Heart right ventricle (tissue), 16 donors: Measurements from ENCODE around the gene FAM241B. TPM values are rescaled to one million over a fixed set of nuclear protein-coding genes. Genes with fewer than 3 reads are reported as not detected.
A peak's percentile ranks its signal among the peaks of the same experiment; 100 is the strongest.

ENCODE experiments used
- ATAC-seq, 8 donors: fragments of 200-7000 bp; cut with Tn5 transposase; one replicate each; pipeline ENCODE4 v1.9.1; 2020; ENCODE audit warnings: mild to moderate bottlenecking in 8 of 8, moderate library complexity in 8 of 8, moderate number of reproducible peaks in 1 of 8
- DNase-seq, 2 donors: peaks; one replicate each; pipeline ENCODE4 v3.0.0-alpha.2; 2020
- H3K27ac ChIP-seq, 10 donors: fragments of 200-600 bp; sonication (generic) in 2 of 10; one replicate each; pipeline versions ENCODE4 v1.5.0 to v1.8.0; 2020 to 2022; ENCODE audit warnings: mild to moderate bottlenecking in 3 of 10
- H3K27me3 ChIP-seq, 7 donors: fragments of 200-600 bp; one replicate each; pipeline ENCODE4 v1.8.0; 2021 to 2022; ENCODE audit warnings: mild to moderate bottlenecking in 2 of 7
- H3K36me3 ChIP-seq, 9 donors: fragments of 200-600 bp; sonication (generic) in 1 of 9; one replicate each; pipeline versions ENCODE4 v1.5.0 to v1.8.0; 2020 to 2022; ENCODE audit warnings: mild to moderate bottlenecking in 2 of 9
- H3K4me1 ChIP-seq, 9 donors: fragments of 200-600 bp; sonication (generic) in 1 of 9; one replicate each; pipeline versions ENCODE4 v1.5.0 to v1.8.0; 2020 to 2022; ENCODE audit warnings: mild to moderate bottlenecking in 4 of 9
- H3K4me3 ChIP-seq, 10 donors: fragments of 200-600 bp; sonication (generic) in 2 of 10; one replicate each; pipeline versions ENCODE4 v1.5.0 to v1.8.0; 2020 to 2022; ENCODE audit warnings: mild to moderate bottlenecking in 7 of 10, moderate library complexity in 2 of 10
- H3K9me3 ChIP-seq, 11 donors: fragments of 200-600 bp in 10 of 11; sonication (generic) in 2 of 11; one replicate each; pipeline versions ENCODE4 v1.5.0 to v1.8.0; 2013 to 2022; ENCODE audit warnings: mild to moderate bottlenecking in 2 of 11, control low read depth in 1 of 11, moderate library complexity in 1 of 11
- WGBS, 2 donors: extraction: QIAGEN DNeasy Blood & Tissue Kit; methylation state at CpG; one replicate each; pipeline ENCODE4 v1.1.7; 2013; ENCODE audit warnings: inconsistent platforms in 1 of 2; 5-methylcytosine and 5-hydroxymethylcytosine counted together
- intact Hi-C, 10 donors: fragments of 100-400 bp; cut with DNase I; formaldehyde crosslinking; loops; one replicate each; pipeline versions ENCODE4 v1.11.1 to v1.14.2; 2022
- polyA plus RNA-seq, 2 donors: library from polyadenylated mRNA; stranded (reverse); fragments of 200-250 nt; gene quantifications; one replicate each; pipeline ENCODE4 v1.2.3, GENCODE V29; 2013
- total RNA-seq, 10 donors: library from RNA; stranded (reverse); fragmentation: NEBNext Ultra II Directional in 3 of 10; extraction: Animal tissue kit (Norgen Biotek cat#: 25700) in 3 of 10; gene quantifications; one replicate each; pipeline versions ENCODE4 v1.2.1 to v1.2.4, GENCODE V29; 2021 to 2023
- TF ChIP-seq, protein P1 (sequence below), 9 donors: fragments of 200-600 bp; sonication (generic) in 2 of 9; IDR thresholded peaks; one replicate each; pipeline versions ENCODE4 v1.5.0 to v1.8.0; 2021 to 2022; ENCODE audit warnings: antibody characterized with exemption in 9 of 9, mild to moderate bottlenecking in 5 of 9, moderate library complexity in 1 of 9
- donor health status: Arrhythmogenic right ventricular cardiomyopathy.
- donor health status: ischemic (EF 13 %, LVEDD 7.1; RV severe dilation, severe dysfunction).
- donor health status: healthy with polysubstance abuse.
- donor health status: DM: no; HTN: yes; CAD: no.
- donor health status: DM: no; HTN: no; CAD: no.
- donor health status: ischemic (EF 25% LVEDD 6.9; RV normal size, moderate dysfunction).
- donor health status: ischemic (EF 25% LVEDD 5.7; RV mildly dilated, moderate dysfunction).
- donor health status: healthy.
- donor health status: DM: yes; HTN: yes; CAD: no.
- donor health status: Ischemic cardiomyopathy.
- donor health status: ischemic (EF 35%, LVEDD 5.7; RV mildly dilated, moderate dysfunction).
- donor health status: nonischemic (EF 11% LVEDD 7.7; RV severe dilation, severe dysfunction).
- donor health status: DM: yes; HTN: yes; CAD: no.
- donor health status: PGD.
- donor health status: ischemic (EF 29% LVEDD 5.4; RV normal size, mild dysfunction).
- donor health status: nonischemic (EF 23%, LVEDD 6.1; RV moderate dilation, normal function).

Gene FAM241B
- total and polyA plus RNA-seq, 12 donors, result 1.4 to 9.0 (median 4.5) TPM

DNA sequence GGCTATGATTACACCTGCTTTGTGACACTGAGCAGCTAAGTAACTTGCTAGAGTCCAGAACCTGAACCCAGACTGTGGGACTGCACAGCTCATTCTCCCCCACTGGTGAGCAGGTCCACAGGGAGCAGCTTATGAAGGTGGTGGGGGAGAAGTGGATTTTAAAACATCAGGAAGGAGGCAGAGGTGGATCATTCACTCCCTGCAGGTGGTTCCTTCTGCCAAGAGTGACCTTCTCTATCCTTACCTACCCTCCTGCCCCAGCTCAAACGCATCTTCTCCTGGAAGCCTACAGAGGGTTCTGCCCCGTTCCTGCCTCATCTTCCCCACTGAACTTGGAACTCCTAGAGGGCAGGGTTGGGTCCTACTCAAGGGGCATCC is 539 bp upstream of the FAM241B start:
- Histone ChIP-seq H3K27ac (no peak overlapping the region), H3K4me1 (peaks cover 0 to 16% (median 7%) of the 10 kb centered on the region in 9 donors), H3K36me3 (no peaks in the 10 kb centered on the region), H3K4me3 (peak overlapping the region in 9 of 10 donors; percentile 36 to 63 (median 56)), H3K9me3 (peaks cover 0 to 6% (median 0%) of the 10 kb centered on the region in 11 donors), H3K27me3 (peaks cover 0 to 27% (median 24%) of the 10 kb centered on the region in 7 donors)
- WGBS, 2 donors, result 56 to 86% methylated on average over 1 to 2 of the region's 2 CpGs
- DNase-seq (no peak), ATAC-seq (peak in 1 of 8 donors; percentile 9)
- TF ChIP-seq, protein P1, sequence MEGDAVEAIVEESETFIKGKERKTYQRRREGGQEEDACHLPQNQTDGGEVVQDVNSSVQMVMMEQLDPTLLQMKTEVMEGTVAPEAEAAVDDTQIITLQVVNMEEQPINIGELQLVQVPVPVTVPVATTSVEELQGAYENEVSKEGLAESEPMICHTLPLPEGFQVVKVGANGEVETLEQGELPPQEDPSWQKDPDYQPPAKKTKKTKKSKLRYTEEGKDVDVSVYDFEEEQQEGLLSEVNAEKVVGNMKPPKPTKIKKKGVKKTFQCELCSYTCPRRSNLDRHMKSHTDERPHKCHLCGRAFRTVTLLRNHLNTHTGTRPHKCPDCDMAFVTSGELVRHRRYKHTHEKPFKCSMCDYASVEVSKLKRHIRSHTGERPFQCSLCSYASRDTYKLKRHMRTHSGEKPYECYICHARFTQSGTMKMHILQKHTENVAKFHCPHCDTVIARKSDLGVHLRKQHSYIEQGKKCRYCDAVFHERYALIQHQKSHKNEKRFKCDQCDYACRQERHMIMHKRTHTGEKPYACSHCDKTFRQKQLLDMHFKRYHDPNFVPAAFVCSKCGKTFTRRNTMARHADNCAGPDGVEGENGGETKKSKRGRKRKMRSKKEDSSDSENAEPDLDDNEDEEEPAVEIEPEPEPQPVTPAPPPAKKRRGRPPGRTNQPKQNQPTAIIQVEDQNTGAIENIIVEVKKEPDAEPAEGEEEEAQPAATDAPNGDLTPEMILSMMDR (IDR thresholded peaks at IDR 0.05), result no peak
- intact Hi-C loops, result loop anchor here in 1 of 10 donors (5.0 kb wide), 1 partner anchor 117 kb away; no protein-coding TSS in a partner anchor

DNA sequence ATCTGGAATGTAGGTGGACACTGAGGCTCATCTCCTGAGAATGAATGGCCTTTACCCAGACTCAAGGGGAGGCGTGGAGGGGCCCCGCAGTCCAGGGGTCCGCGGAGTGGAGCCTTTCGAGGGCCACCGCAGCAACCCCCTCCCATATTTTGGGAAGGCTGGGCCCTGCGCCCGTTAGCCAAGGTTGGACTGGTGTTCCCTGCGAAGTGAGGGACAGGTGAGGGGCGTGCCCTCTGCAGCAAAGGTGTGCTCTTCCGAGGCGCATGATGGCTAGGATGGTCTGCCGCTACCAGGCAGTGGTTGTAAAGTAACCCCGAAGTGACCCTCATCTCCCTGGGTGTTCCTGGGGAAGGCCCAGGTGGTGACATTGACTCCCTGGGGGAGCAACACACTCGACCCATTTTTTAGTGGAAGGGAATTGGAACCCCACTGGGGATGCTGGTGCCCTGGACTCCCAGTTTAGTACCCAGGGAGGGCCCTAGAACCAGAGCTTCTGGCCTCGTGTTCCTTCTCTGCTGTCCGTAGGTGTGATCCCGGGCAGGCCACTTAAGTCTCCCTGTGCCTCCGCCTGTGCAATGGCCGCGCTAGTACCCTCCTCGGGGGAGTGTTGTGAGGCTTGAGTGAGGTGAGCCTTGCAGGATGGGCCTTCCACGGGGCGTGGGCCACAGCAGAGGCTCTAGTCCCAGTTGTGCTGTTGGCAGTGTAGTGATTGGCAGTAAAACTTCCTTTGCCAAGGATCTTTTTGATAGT is 779 bp downstream of the FAM241B start:
- H3K36me3 ChIP-seq, result no peaks in the 10 kb centered on the region
- H3K4me1 ChIP-seq, result peaks cover 0 to 16% (median 7%) of the 10 kb centered on the region in 9 donors
- intact Hi-C loops, result loop anchor here in 4 of 10 donors (10.0 kb wide), 4 partner anchors 206 to 396 kb away; no protein-coding TSS in a partner anchor
- 60 to 66% methylated on average over 24 of the region's 24 CpGs for WGBS, 2 donors
- ATAC-seq (no peak), DNase-seq (no peak)
- peaks cover 0 to 27% (median 22%) of the 10 kb centered on the region in 7 donors for H3K27me3 ChIP-seq
- H3K4me3 ChIP-seq, result peak overlapping the region; percentile 27 to 63 (median 56)
- no peaks in the 10 kb centered on the region for H3K9me3 ChIP-seq
- H3K27ac ChIP-seq, result no peak overlapping the region
- TF ChIP-seq, protein P1 (IDR thresholded peaks at IDR 0.05), result no peak

- H3K4me1 ChIP-seq, result peaks cover 0 to 16% (median 7%) of the 10 kb centered on the region in 9 donors
- no peak overlapping the region for H3K27ac ChIP-seq
- 88 to 91% methylated on average over 7 of the region's 7 CpGs for WGBS, 2 donors
- DNase-seq (no peak), ATAC-seq (no peak)
- intact Hi-C loops, result loop anchor here in 4 of 10 donors (10.0 kb wide), 4 partner anchors 207 to 397 kb away; no protein-coding TSS in a partner anchor
- no peaks in the 10 kb centered on the region for H3K36me3 ChIP-seq
- TF ChIP-seq, protein P1 (IDR thresholded peaks at IDR 0.05), result no peak
- no peaks in the 10 kb centered on the region for H3K9me3 ChIP-seq
- no peak overlapping the region for H3K4me3 ChIP-seq
- peaks cover 0 to 27% (median 22%) of the 10 kb centered on the region in 7 donors for H3K27me3 ChIP-seq
These were observed 1.5 kb downstream of the FAM241B start for GRCh38 chr10:69631566-69631965.

DNA sequence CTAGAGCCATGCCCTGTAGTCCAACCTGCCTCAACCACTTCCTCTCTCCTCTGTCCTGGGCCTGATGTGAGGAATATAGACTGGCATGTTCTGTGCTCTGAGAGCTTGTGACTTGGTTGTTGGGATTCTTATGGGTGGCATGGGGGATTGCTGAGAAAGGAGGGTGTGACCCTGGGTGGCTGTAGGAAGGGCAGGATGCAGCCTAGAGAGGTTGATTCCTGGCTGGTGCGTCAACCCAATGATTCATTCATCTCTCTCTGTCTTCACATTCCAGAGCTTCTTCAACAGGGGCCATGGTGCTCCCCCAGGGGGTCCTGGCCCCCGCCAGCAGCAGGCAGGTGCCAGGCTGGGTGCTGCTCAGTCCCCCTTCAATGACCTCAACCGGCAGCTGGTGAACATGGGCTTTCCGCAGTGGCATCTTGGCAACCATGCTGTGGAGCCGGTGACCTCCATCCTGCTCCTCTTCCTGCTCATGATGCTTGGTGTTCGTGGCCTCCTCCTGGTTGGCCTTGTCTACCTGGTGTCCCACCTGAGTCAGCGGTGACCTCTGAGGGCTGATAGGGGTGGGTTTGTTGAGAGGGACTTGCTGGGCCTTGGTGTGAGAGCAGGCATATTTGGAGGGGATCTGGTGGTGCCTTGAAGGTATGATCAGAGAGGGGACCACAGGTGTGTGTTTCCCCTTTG is 2.6 kb downstream of the FAM241B start:
- H3K9me3 ChIP-seq, result no peaks in the 10 kb centered on the region
- no peak overlapping the region for H3K4me3 ChIP-seq
- intact Hi-C loops, result loop anchor here in 4 of 10 donors (10.0 kb wide), 4 partner anchors 208 to 398 kb away; no protein-coding TSS in a partner anchor
- ATAC-seq, result no peak
- TF ChIP-seq, protein P1 (IDR thresholded peaks at IDR 0.05), result no peak
- 82 to 89% methylated on average over 7 of the region's 7 CpGs for WGBS, 2 donors
- H3K27me3 ChIP-seq, result peaks cover 0 to 27% (median 19%) of the 10 kb centered on the region in 7 donors
- no peak overlapping the region for H3K27ac ChIP-seq
- DNase-seq, result no peak
- no peaks in the 10 kb centered on the region for H3K36me3 ChIP-seq
- H3K4me1 ChIP-seq, result peaks cover 0 to 16% (median 7%) of the 10 kb centered on the region in 9 donors
